Activated CD8-positive, alpha-beta T cell treated with anti-CD3 and anti-CD28 coated beads, Interleukin-2, amount 10 ng/mL, durations not matched to agents 7 days and 5 days (primary cell): ENCODE measurements around the gene TMEM131. TPM values are rescaled to one million over a fixed set of nuclear protein-coding genes. Genes with fewer than 3 reads are reported as not detected.
A peak's percentile ranks its signal among the peaks of the same experiment; 100 is the strongest.
"Not testable (repeated sequence)": the region's sequence is repeated elsewhere in the genome, so short reads cannot be mapped to it uniquely, and the experiment has no call there.

ENCODE experiments used
- ATAC-seq: fragments of 150-1000 bp; cut with Tn5 transposase; one replicate; pipeline ENCODE4 v1.10.0; 2021; ENCODE audit warnings: moderate library complexity
- CTCF ChIA-PET: fragments of 350-600 bp; sonication (Branson Sonifier 250); formaldehyde crosslinking; loops from one replicate; lab custom pipeline; 2021; ENCODE audit warnings: antibody characterized with exemption; lab: Charles Lee
- POLR2A ChIA-PET: fragments of 350-600 bp; sonication (Branson Sonifier 250); formaldehyde crosslinking; loops from one replicate; lab custom pipeline; 2021; ENCODE audit warnings: antibody characterized with exemption; lab: Charles Lee
- DNase-seq: peaks from one replicate; pipeline ENCODE4 v3.0.0-alpha.2; 2020
- H3K27ac Mint-ChIP-seq: one replicate; pipeline ENCODE4 v1.8.0; 2021; ENCODE audit warnings: mild to moderate bottlenecking, mixed read lengths
- H3K27me3 Mint-ChIP-seq: one replicate; pipeline ENCODE4 v1.8.0; 2021; ENCODE audit warnings: low read depth, mixed read lengths
- H3K36me3 Mint-ChIP-seq: one replicate; pipeline ENCODE4 v1.8.0; 2021; ENCODE audit warnings: low read depth, mixed read lengths
- H3K4me1 Mint-ChIP-seq: one replicate; pipeline ENCODE4 v1.8.0; 2021; ENCODE audit warnings: low read depth, mixed read lengths
- H3K4me3 Mint-ChIP-seq: one replicate; pipeline ENCODE4 v1.8.0; 2021; ENCODE audit warnings: mild to moderate bottlenecking, mixed read lengths
- H3K9me3 Mint-ChIP-seq: one replicate; pipeline ENCODE4 v1.8.0; 2022; ENCODE audit warnings: mixed read lengths; ENCODE audit not compliant: insufficient read depth
- total RNA-seq, 2 experiments: library from RNA; stranded (reverse); gene quantifications; one replicate each; pipeline ENCODE4 v1.2.3, GENCODE V29; 2021

TMEM131 gene
- total RNA-seq, 2 experiments from 2014 or later = 35.9 to 40.7 TPM

DNA sequence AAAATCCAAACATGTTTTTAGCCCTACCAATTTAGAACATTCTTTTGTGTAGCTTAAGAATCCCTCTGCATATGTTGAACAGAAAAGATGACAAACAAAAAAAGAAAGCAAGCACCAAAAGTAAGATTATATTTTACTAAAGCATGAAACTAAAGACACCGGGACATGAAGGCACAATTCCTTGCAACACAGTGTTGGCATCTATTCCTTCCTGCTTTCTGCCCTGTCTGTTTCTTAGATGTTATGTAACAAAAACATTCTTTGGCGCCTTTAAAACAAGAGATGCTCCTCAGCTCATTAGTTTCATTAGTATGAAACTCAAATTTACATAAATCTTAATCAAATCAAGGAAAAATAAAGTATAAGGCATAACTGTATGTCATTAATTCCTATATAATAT lies 106.6 kb downstream of the TMEM131 start:
- no peak overlapping the region for H3K27ac Mint-ChIP-seq
- no peaks in the 10 kb centered on the region for H3K27me3 Mint-ChIP-seq
- POLR2A ChIA-PET = no interaction called here
- CTCF ChIA-PET = no interaction called here
- peaks cover 16% of the 10 kb centered on the region for H3K9me3 Mint-ChIP-seq
- no peaks in the 10 kb centered on the region for H3K4me1 Mint-ChIP-seq
- no peak for DNase-seq
- peaks cover 39% of the 10 kb centered on the region for H3K36me3 Mint-ChIP-seq
- H3K4me3 Mint-ChIP-seq = no peak overlapping the region
- no peak for ATAC-seq

DNA sequence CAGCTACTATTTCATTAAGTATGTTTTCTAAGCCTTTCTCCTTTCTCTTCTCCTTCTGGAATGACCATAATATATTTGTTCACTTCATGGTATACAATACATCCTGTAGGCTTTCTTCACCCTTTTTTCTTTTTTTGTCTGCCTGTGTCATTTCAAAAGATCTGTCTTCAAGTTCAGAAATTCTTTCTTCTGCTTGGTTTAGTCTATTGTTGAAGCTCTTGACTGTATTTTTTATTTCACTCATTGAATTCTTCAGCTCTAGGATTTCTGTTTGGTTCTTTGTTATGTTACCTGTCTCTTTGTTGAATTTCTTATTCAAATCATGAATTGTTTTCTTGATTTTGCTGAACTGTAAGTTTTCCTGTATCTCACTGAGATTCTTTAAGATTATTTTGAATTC lies 109.9 kb downstream of the TMEM131 start:
- Mint-ChIP-seq H3K27me3 (no peaks in the 10 kb centered on the region), H3K9me3 (peaks cover 20% of the 10 kb centered on the region), H3K27ac (no peak overlapping the region), H3K4me3 (no peak overlapping the region), H3K4me1 (no peaks in the 10 kb centered on the region), H3K36me3 (peaks cover 39% of the 10 kb centered on the region)
- DNase-seq (no peak), ATAC-seq (no peak)
- CTCF ChIA-PET = interaction anchor here (1.6 kb wide), 1 partner anchor 9 kb away, joined by 5 read pairs; no protein-coding TSS in a partner anchor
- POLR2A ChIA-PET = no interaction called here

DNA sequence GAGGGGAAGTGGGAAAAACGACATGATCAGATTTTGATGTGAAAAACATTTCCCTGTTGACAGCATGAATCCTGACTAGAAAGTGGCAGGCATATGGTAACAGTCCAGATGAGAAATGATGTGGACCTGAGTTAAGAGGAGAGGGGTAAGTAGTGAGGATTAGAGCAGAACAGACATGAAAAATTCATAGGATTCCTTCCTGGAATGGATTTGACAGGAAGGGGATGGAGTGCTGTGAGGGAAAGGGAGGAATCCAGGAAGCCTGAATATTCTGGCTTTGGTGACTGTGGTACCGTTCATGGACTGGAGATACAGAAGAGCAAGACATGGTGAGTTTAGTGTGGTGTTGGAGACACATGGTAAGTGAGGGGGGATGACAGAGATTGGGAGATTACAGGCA lies 115.4 kb downstream of the TMEM131 start:
- DNase-seq = no peak
- ChIA-PET POLR2A (no interaction called here), CTCF (no interaction called here)
- no peak for ATAC-seq
- H3K27ac Mint-ChIP-seq = no peak overlapping the region
- H3K4me1 Mint-ChIP-seq = no peaks in the 10 kb centered on the region
- peaks cover 17% of the 10 kb centered on the region for H3K9me3 Mint-ChIP-seq
- no peak overlapping the region for H3K4me3 Mint-ChIP-seq
- no peaks in the 10 kb centered on the region for H3K27me3 Mint-ChIP-seq
- H3K36me3 Mint-ChIP-seq = peaks cover 32% of the 10 kb centered on the region

DNA sequence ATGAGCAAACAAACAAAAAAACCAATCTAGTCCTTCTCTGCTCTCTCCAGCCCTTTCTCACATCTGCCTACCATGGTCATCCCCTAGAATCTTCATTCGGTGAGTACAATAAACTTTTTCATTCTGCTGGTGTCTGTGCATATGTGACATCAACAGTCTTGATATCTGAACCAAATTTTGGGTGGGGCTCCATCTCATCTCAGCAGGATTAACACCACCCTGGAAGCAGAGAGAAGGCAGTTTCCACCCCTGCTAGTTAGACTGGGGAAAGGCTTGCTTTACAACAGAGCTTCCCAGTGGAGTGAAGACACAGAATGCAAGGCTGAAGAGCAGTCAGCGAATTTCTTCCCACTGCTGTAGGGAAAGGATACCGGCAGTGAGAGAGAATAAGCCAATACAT lies 116.9 kb downstream of the TMEM131 start:
- DNase-seq = no peak
- H3K27ac Mint-ChIP-seq = no peak overlapping the region
- CTCF ChIA-PET = no interaction called here
- no peaks in the 10 kb centered on the region for H3K27me3 Mint-ChIP-seq
- peaks cover 28% of the 10 kb centered on the region for H3K36me3 Mint-ChIP-seq
- H3K4me1 Mint-ChIP-seq = no peaks in the 10 kb centered on the region
- no peak for ATAC-seq
- H3K4me3 Mint-ChIP-seq = no peak overlapping the region
- POLR2A ChIA-PET = no interaction called here
- peaks cover 8% of the 10 kb centered on the region for H3K9me3 Mint-ChIP-seq

DNA sequence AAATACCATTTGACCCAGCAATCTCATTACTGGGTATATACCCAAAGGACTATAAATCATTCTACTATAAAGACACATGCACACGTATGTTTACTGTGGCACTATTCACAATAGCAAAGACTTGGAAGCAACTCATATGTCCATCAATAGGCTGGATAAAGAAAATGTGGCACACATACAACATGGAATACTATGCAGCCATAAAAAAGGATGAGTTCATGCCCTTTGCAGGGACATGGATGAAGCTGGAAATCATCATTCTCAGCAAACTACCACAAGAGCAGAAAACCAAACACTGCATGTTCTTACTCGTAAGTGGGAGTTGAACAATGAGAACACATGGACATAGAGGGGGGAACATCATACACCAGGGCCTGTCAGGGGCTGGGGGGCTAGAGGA lies 117.4 kb downstream of the TMEM131 start:
- peaks cover 29% of the 10 kb centered on the region for H3K36me3 Mint-ChIP-seq
- not testable (repeated sequence) for H3K27ac Mint-ChIP-seq

DNA sequence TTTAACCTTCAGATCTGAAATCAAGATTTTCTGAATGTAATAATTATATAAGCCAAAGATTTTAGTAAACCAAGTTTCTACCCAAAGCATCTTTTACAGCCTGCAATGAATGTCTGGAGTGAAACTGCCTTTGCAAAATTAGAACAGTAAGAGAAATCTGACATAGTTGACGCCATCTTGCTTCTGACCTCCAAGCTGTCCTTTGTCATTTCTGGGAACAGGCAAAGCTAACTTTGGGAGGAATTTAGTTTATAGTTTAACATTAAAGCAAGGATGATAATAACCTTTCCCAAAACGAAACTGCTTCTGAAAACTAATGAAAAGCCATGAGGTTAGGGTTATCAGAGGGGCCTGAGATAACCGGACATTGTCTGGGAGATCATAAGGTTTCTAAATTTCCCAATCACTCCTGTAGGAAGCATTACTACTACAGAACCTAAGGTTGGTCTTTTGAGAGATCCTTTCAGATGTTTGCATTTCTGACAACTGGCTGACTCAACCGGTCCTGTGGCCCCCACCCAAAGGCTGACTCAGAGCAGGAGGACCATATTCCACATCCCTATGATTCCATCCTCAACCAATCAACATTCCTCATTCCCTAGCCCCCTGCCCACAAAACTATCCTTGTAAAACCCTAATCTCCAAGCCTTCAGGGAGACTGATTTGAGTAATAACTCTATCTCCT lies 124.5 kb downstream of the TMEM131 start:
- Mint-ChIP-seq H3K36me3 (peaks cover 7% of the 10 kb centered on the region), H3K9me3 (no peaks in the 10 kb centered on the region), H3K27me3 (no peaks in the 10 kb centered on the region), H3K4me3 (no peak overlapping the region), H3K4me1 (peaks cover 30% of the 10 kb centered on the region), H3K27ac (peak overlapping the region; percentile 2)
- ATAC-seq = no peak
- POLR2A ChIA-PET = interaction anchor here (1.3 kb wide), 1 partner anchor 124 kb away, joined by 4 read pairs; no protein-coding TSS in a partner anchor
- CTCF ChIA-PET = interaction anchor here (0.6 to 1.2 kb wide), 3 partner anchors 20 to 840 kb away, joined by 3 to 4 read pairs (median 4); no protein-coding TSS in a partner anchor
- DNase-seq = no peak

More for the DNA sequence above, 117.4 kb downstream of the TMEM131 start:
- CTCF ChIA-PET, H3K9me3 Mint-ChIP-seq, H3K27me3 Mint-ChIP-seq, POLR2A ChIA-PET, H3K4me1 Mint-ChIP-seq, H3K4me3 Mint-ChIP-seq, DNase-seq, ATAC-seq: not testable (repeated sequence)

DNA sequence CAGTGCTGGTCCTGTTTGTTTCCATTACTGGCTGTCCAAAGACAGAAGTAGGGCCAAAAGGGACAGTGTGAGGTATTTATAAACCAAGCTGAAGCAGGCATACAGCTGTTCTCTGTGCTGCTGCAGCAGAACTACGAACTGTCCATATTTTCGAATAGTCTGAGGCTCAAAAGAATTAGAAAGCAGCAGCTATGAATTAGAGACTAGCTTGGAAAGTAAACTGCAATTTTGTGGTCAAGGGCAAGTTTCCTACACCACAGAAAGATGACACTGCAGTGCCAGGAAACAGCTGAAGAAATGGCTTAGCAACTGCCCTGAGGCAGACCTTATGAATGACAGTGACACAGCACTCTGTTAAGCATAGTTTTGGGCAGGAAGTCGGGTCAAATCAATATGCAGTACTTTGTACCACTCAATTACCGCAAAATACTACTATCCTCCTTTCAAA lies 125.3 kb downstream of the TMEM131 start:
- Mint-ChIP-seq H3K36me3 (peaks cover 7% of the 10 kb centered on the region), H3K4me3 (peak overlapping the region; percentile 34), H3K27me3 (no peaks in the 10 kb centered on the region), H3K27ac (peak overlapping the region; percentile 47), H3K9me3 (no peaks in the 10 kb centered on the region), H3K4me1 (peaks cover 30% of the 10 kb centered on the region)
- ATAC-seq (peak; percentile 99), DNase-seq (peak; percentile 79)
- ChIA-PET CTCF (interaction anchor here (0.6 to 1.2 kb wide), 3 partner anchors 19 to 840 kb away, joined by 3 to 4 read pairs (median 4); no protein-coding TSS in a partner anchor), POLR2A (interaction anchor here (1.1 to 1.3 kb wide), 2 partner anchors 29 to 124 kb away, joined by 3 to 4 read pairs; no protein-coding TSS in a partner anchor)

DNA sequence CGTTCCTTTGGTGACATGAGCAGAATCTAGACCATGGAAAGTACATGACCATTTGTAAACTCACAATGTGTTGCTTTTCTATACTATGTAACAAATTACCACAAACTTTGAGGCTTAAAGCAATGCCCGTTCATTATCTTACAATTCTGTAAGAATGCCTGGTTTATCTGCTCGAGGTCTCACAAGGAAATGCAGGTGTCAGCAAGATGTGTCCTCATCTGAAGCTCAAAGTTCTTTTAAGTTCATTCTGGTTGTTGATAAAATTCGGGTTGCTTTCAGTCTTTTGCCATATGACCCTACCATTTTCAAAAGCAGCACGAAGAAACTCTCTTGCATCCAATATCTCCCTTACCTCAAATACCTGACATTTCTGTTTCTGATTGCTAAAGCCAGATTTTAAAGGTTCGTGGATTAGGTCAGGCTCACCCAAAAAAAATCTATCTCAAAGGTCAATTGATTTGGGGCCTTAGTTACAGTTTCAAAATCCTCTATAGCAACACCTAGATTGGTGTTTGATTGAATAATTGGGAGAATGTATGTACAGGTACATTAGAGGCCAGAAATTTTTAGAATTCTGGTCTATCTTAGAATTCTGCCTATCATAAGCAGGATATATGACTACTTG lies 125.9 kb downstream of the TMEM131 start:
- no peak for ATAC-seq
- CTCF ChIA-PET = interaction anchor here (1.2 to 1.4 kb wide), 2 partner anchors 19 to 63 kb away, joined by 4 to 5 read pairs; no protein-coding TSS in a partner anchor
- Mint-ChIP-seq H3K4me1 (peaks cover 30% of the 10 kb centered on the region), H3K27me3 (no peaks in the 10 kb centered on the region), H3K9me3 (no peaks in the 10 kb centered on the region), H3K36me3 (peaks cover 7% of the 10 kb centered on the region), H3K27ac (no peak overlapping the region), H3K4me3 (peak overlapping the region; percentile 34)
- DNase-seq = no peak
- POLR2A ChIA-PET = interaction anchor here (1.1 to 1.3 kb wide), 2 partner anchors 28 to 125 kb away, joined by 3 to 4 read pairs; no protein-coding TSS in a partner anchor

DNA sequence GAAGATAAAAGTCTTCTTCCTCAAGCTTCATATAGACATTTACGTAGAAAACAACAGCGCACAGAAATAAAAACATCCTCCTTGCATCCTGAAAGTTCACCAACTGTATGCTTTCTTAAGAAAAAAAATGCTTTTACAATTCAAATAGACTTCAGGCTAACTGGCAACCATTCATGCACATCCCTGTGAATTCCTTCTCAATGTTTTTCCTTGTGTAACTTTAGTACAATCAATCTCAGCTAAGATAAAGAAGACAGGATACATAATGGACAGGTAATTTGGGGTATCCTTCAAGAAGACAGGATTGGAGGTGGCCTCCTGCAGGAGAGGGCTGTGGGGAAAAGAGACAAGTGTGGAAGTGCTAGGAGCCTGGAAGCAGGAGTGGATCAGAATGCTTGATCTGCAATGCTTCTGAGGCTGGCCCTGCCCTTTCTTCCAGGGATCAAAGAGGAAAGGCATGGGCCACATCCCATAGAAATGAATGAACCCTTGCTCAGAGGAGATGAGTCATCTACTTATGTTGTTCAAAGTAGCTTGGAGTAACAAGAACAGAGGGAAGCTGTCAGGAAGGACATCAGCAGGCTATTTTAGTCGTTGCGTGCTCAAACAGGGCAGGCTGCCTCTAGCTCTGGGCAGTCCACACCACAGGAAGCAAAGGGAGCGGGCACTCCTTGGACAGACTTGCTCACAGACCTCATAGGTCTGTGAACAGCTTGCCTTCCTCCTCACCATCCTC lies 126.6 kb downstream of the TMEM131 start:
- no peak overlapping the region for H3K27ac Mint-ChIP-seq
- POLR2A ChIA-PET = interaction anchor here (1.1 kb wide), 1 partner anchor 28 kb away, joined by 3 read pairs; no protein-coding TSS in a partner anchor

DNA sequence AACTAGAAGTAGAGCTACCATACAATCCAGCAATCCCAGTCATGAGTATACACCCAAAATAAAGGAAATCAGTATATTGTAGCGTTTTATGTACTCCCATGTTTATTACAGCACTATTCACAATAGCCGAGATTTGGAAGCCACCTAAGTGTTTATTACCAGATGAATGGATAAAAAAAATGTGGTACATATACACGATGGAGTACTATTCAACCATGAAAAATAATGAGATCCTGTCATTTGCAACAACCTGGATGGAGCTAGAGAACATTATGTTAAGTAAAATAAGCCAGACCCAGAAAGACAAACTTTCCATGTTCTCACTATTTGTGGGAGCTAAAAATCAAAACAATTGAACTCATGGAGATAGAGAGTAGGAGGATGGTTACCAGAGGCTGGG lies 131.9 kb downstream of the TMEM131 start:
- Mint-ChIP-seq H3K9me3 (peaks cover 9% of the 10 kb centered on the region), H3K4me1 (peaks cover 2% of the 10 kb centered on the region), H3K4me3 (no peak overlapping the region), H3K36me3 (peaks cover 16% of the 10 kb centered on the region), H3K27me3 (no peaks in the 10 kb centered on the region), H3K27ac (no peak overlapping the region)
- no peak for DNase-seq
- ChIA-PET CTCF (no interaction called here), POLR2A (no interaction called here)
- ATAC-seq = no peak

More for the DNA sequence above, 126.6 kb downstream of the TMEM131 start:
- Mint-ChIP-seq H3K9me3 (no peaks in the 10 kb centered on the region), H3K36me3 (peaks cover 6% of the 10 kb centered on the region), H3K4me1 (peaks cover 30% of the 10 kb centered on the region), H3K27me3 (no peaks in the 10 kb centered on the region), H3K4me3 (no peak overlapping the region)
- DNase-seq (no peak), ATAC-seq (no peak)
- CTCF ChIA-PET = interaction anchor here (1.4 kb wide), 1 partner anchor 62 kb away, joined by 5 read pairs; no protein-coding TSS in a partner anchor

DNA sequence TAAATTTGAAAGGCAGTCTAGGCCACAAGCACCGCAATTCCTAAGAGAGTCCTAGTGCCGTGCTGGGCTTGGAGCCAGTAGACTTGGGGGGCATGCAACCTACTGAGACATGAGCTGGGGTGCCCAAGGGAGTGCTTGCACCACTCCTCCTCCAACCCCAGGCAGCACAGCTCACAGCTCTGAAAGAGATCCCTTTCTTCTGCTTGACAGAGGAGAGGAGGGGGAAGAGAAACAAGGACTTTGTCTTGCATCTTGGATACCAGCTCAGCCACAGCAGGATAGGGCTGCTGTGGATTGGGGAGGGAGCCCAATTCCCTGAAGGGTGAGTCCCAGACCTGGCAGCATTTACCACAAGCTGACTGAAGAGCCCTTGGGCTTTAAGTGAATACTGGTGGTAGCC lies 134.6 kb downstream of the TMEM131 start:
- Mint-ChIP-seq H3K9me3 (peaks cover 9% of the 10 kb centered on the region), H3K4me1 (no peaks in the 10 kb centered on the region), H3K36me3 (peaks cover 13% of the 10 kb centered on the region), H3K4me3 (no peak overlapping the region), H3K27me3 (no peaks in the 10 kb centered on the region), H3K27ac (no peak overlapping the region)
- ATAC-seq = no peak
- DNase-seq = no peak
- CTCF ChIA-PET = no interaction called here
- POLR2A ChIA-PET = no interaction called here
